GM12878 (cell line): ENCODE data around the gene RGS14. TPM values are rescaled to one million over a fixed set of nuclear protein-coding genes. Genes with fewer than 3 reads are reported as not detected.

Source experiments
- ATAC-seq: fragments of 200-7000 bp; cut with Tn5 transposase; 3 replicates; pipeline ENCODE4 v1.9.1; 2020; ENCODE audit warnings: mild to moderate bottlenecking, moderate library complexity
- BruUV-seq: library from RNA; stranded (reverse); fragments of 400-500 nt; replicated peaks from 2 replicates; lab custom pipeline; 2021; lab: Mats Ljungman, UMichigan
- CTCF ChIA-PET: fragments of 300-600 bp; sonication (Branson Sonifier 250); formaldehyde crosslinking; extraction: SDS; loops from one replicate; lab custom pipeline; 2021; ENCODE audit warnings: inconsistent platforms; lab: Yijun Ruan, JAX
- POLR2A ChIA-PET: fragments of 350-600 bp; formaldehyde crosslinking; extraction: SDS; loops from one replicate; lab custom pipeline; 2021; ENCODE audit warnings: inconsistent platforms; lab: Charles Lee
- RAD21 ChIA-PET: fragments of 300-600 bp; sonication (Branson Sonifier 250); formaldehyde crosslinking; loops from one replicate; lab custom pipeline; 2023; ENCODE audit warnings: antibody characterized with exemption; ENCODE audit not compliant: unreplicated experiment; lab: Charles Lee
- SMC1A ChIA-PET: fragments of 300-600 bp; sonication (Branson Sonifier 250); formaldehyde crosslinking; loops from one replicate; lab custom pipeline; 2023; ENCODE audit not compliant: unreplicated experiment, uncharacterized antibody; lab: Charles Lee
- DNase-seq: peaks from one replicate; pipeline ENCODE4 v3.0.0-alpha.2; 2011; ENCODE audit warnings: low read depth, low spot score
- FAIRE-seq: peaks from 3 replicates; lab custom pipeline; 2011; peaks lifted over from hg19 to GRCh38; lab: Jason Lieb, UNC
- H2AFZ ChIP-seq: 2 replicates; pipeline ENCODE4 v1.6.0; 2011; ENCODE audit warnings: low read depth, low read length, control low read depth; ENCODE audit not compliant: control insufficient read depth
- H3K27ac ChIP-seq: 2 replicates; pipeline ENCODE4 v1.5.1; 2011; ENCODE audit warnings: control low read depth; ENCODE audit not compliant: control insufficient read depth, insufficient read depth
- H3K27me3 ChIP-seq, 2 experiments: replicated peaks in 1 of 2; 2 replicates each; pipeline versions ENCODE4 v1.6.0 to v1.6.1; 2011; ENCODE audit warnings: low read length in 1 of 2; ENCODE audit not compliant: control insufficient read depth in 2 of 2, insufficient read depth in 2 of 2
- H3K36me3 ChIP-seq, 2 experiments: 2 replicates each; pipeline ENCODE4 v1.5.1; 2011; ENCODE audit warnings: low read length in 1 of 2; ENCODE audit not compliant: control insufficient read depth in 2 of 2, insufficient read depth in 2 of 2
- H3K4me1 ChIP-seq: 2 replicates; pipeline ENCODE4 v1.6.1; 2011; ENCODE audit warnings: mild to moderate bottlenecking, low read length, moderate library complexity, mixed read lengths; ENCODE audit not compliant: control insufficient read depth, insufficient read depth
- H3K4me2 ChIP-seq: 2 replicates; pipeline ENCODE4 v1.6.0; 2011; ENCODE audit warnings: control low read depth; ENCODE audit not compliant: control insufficient read depth, insufficient read depth
- H3K4me3 ChIP-seq: fragments of 200-600 bp; sonication (generic); 2 replicates; pipeline ENCODE4 v1.5.1; 2016
- H3K79me2 ChIP-seq: 2 replicates; pipeline ENCODE4 v1.6.0; 2011; ENCODE audit warnings: low read length; ENCODE audit not compliant: control insufficient read depth, insufficient read depth
- H3K9ac ChIP-seq: 2 replicates; pipeline ENCODE4 v1.8.0; 2011; ENCODE audit warnings: low read length, control low read depth, mixed read lengths; ENCODE audit not compliant: control insufficient read depth, insufficient read depth
- H3K9me3 ChIP-seq: replicated peaks from 3 replicates; pipeline ENCODE4 v1.5.1; 2011; ENCODE audit warnings: mild to moderate bottlenecking, low read length; ENCODE audit not compliant: control insufficient read depth, insufficient read depth
- H4K20me1 ChIP-seq: 2 replicates; pipeline ENCODE4 v1.6.0; 2011; ENCODE audit not compliant: control insufficient read depth, insufficient read depth
- CBX5 ChIP-seq: sonication (generic); IDR thresholded peaks from 2 replicates; pipeline ENCODE4 v1.6.1; 2016; ENCODE audit warnings: low read depth, moderate library complexity, mild to moderate bottlenecking, inconsistent platforms
- CREB1 ChIP-seq: IDR thresholded peaks from 2 replicates; pipeline ENCODE4 v1.6.1; 2012; ENCODE audit warnings: low read depth, mild to moderate bottlenecking, inconsistent platforms
- CTCF ChIP-seq, 3 experiments: IDR thresholded peaks in 2 of 3; conservative IDR thresholded peaks in 1 of 3; 2 replicates each; pipeline ENCODE4 v1.5.1; 2011; ENCODE audit warnings: low read depth in 3 of 3, low read length in 3 of 3, mild to moderate bottlenecking in 3 of 3, control low read depth in 2 of 3, moderate library complexity in 2 of 3, inconsistent platforms in 1 of 3, mixed read lengths in 1 of 3; ENCODE audit not compliant: control insufficient read depth in 2 of 3, insufficient read depth in 1 of 3; ENCODE audit errors: extremely low read depth in 1 of 3
- ETV6 ChIP-seq, 2 experiments: fragments of 450-650 bp in 1 of 2; IDR thresholded peaks in 1 of 2; conservative IDR thresholded peaks in 1 of 2; 2 replicates each; pipeline ENCODE4 v1.6.1; 2014; ENCODE audit warnings: antibody characterized with exemption in 1 of 2, borderline replicate concordance in 1 of 2, low read depth in 1 of 2, mild to moderate bottlenecking in 1 of 2, moderate library complexity in 1 of 2
- EZH2 ChIP-seq: IDR thresholded peaks from 2 replicates; pipeline ENCODE4 v1.6.1; 2012; ENCODE audit warnings: low read depth, mild to moderate bottlenecking, control low read depth, inconsistent platforms, low read length, borderline replicate concordance; ENCODE audit not compliant: control insufficient read depth
- FOXK2 ChIP-seq: fragments of 450-650 bp; IDR thresholded peaks from 2 replicates; pipeline ENCODE4 v1.6.1; 2017; ENCODE audit warnings: mild to moderate bottlenecking, moderate library complexity
- HCFC1 ChIP-seq: fragments of 150-350 bp; IDR thresholded peaks from 2 replicates; pipeline ENCODE4 v1.6.1; 2014; ENCODE audit warnings: low read length
- HDGF ChIP-seq: fragments of 450-650 bp; IDR thresholded peaks from 2 replicates; pipeline ENCODE4 v1.6.1; 2016; ENCODE audit warnings: antibody characterized with exemption
- IKZF1 ChIP-seq: fragments of 450-650 bp; conservative IDR thresholded peaks from 2 replicates; pipeline ENCODE4 v1.6.1; 2017; ENCODE audit warnings: antibody characterized with exemption, mild to moderate bottlenecking
- IKZF2 ChIP-seq, 2 experiments: fragments of 450-650 bp; IDR thresholded peaks; 2 replicates each; pipeline ENCODE4 v1.6.1; 2017; ENCODE audit warnings: mild to moderate bottlenecking in 2 of 2, moderate library complexity in 2 of 2
- IRF4 ChIP-seq: IDR thresholded peaks from 2 replicates; pipeline ENCODE4 v1.6.1; 2011; ENCODE audit warnings: low read depth, low read length
- RAD21 ChIP-seq: IDR thresholded peaks from 2 replicates; pipeline ENCODE4 v1.6.1; 2011; ENCODE audit warnings: mild to moderate bottlenecking, low read depth, low read length, moderate library complexity; ENCODE audit not compliant: insufficient read depth
- SIN3A ChIP-seq: IDR thresholded peaks from 2 replicates; pipeline ENCODE4 v1.6.1; 2012; ENCODE audit warnings: low read depth, low read length, improper control_type of control experiment
- SIX5 ChIP-seq: IDR thresholded peaks from 2 replicates; pipeline ENCODE4 v1.6.1; 2011; ENCODE audit warnings: mild to moderate bottlenecking, low read depth, low read length, moderate library complexity; ENCODE audit not compliant: severe bottlenecking
- SMAD5 ChIP-seq: IDR thresholded peaks from 2 replicates; pipeline ENCODE4 v1.6.1; 2016; ENCODE audit warnings: antibody characterized with exemption, low read depth
- SMC3 ChIP-seq: IDR thresholded peaks from 2 replicates; pipeline ENCODE4 v1.6.1; 2011; ENCODE audit warnings: low read length, improper control_type of control experiment, borderline replicate concordance
- SPI1 ChIP-seq: IDR thresholded peaks from 2 replicates; pipeline ENCODE4 v1.6.1; 2011; ENCODE audit warnings: low read depth, mild to moderate bottlenecking, low read length, moderate library complexity, borderline replicate concordance; ENCODE audit not compliant: insufficient read depth
- SREBF1 ChIP-seq: IDR thresholded peaks from 2 replicates; pipeline ENCODE4 v1.6.1; 2012; ENCODE audit warnings: mild to moderate bottlenecking, low read length
- YY1 ChIP-seq: IDR thresholded peaks from 2 replicates; pipeline ENCODE4 v1.6.1; 2011; ENCODE audit warnings: low read depth, mild to moderate bottlenecking, low read length
- ZNF207 ChIP-seq: fragments of 450-650 bp; IDR thresholded peaks from 2 replicates; pipeline ENCODE4 v1.6.1; 2014; ENCODE audit warnings: antibody characterized with exemption, mild to moderate bottlenecking, borderline replicate concordance
- ZNF217 ChIP-seq: fragments of 450-650 bp; IDR thresholded peaks from 2 replicates; pipeline ENCODE4 v1.6.1; 2017; ENCODE audit warnings: antibody characterized with exemption, mild to moderate bottlenecking
- ZSCAN29 ChIP-seq: fragments of 450-650 bp; IDR thresholded peaks from 2 replicates; pipeline ENCODE4 v1.6.1; 2017; ENCODE audit warnings: mild to moderate bottlenecking, moderate library complexity
- WGBS: methylation state at CpG from one replicate; pipeline ENCODE4 v1.1.6; 2016; ENCODE audit warnings: low lambda C conversion rate; ENCODE audit not compliant: insufficient replicate concordance, insufficient coverage; ENCODE audit errors: missing lambda C conversion rate; 5-methylcytosine and 5-hydroxymethylcytosine counted together
- in situ Hi-C: fragments of 300-500 bp; cut with MboI; formaldehyde crosslinking; loops from 9 replicates; pipeline ENCODE4 v1.14.3; 2018; ENCODE audit warnings: mixed read lengths
- intact Hi-C: fragments of 100-400 bp; cut with micrococcal nuclease; formaldehyde crosslinking; loops from one replicate; pipeline ENCODE4 v1.14.2; 2022; ENCODE audit not compliant: unreplicated experiment
- polyA plus RNA-seq, 11 experiments: library from polyadenylated mRNA; depleted of rRNA in 4 of 11; unstranded in 6 of 11; stranded (reverse) in 5 of 11; fragments of >200 nt; fragmentation: Nextera tagmentation in 4 of 11; fragmentation: Illumina TruSeq in 1 of 11; extraction: Ambion mirVana in 4 of 11; extraction: Trizol in 1 of 11; gene quantifications; 1 replicate in 1 of 11; 2 replicates in 10 of 11; pipeline versions ENCODE4 v1.2.1 to v1.2.3, GENCODE V29; 2011 to 2016; ENCODE audit warnings: inconsistent platforms in 2 of 11, missing spikeins in 2 of 11, low read depth in 1 of 11
- total RNA-seq, 4 experiments: library from RNA; depleted of rRNA in 3 of 4; stranded (reverse); fragments of >200 nt in 3 of 4; fragmentation: Illumina TruSeq in 1 of 4; extraction: Trizol in 1 of 4; gene quantifications; 2 replicates each; pipeline versions ENCODE4 v1.2.1 to v1.2.3, GENCODE V29; 2013 to 2021

RGS14 gene
- total and polyA plus RNA-seq, 10 of the 15 experiments (the other 5 are each of a cell fraction or from before 2014, with no cell fraction given) = 0.19 to 88.7 (median 54.8) TPM

- Histone ChIP-seq H3K36me3 (peaks cover 14 to 17% of the 10 kb centered on the region in 2 experiments), H3K9me3 (no peaks in the 10 kb centered on the region), H3K9ac (no peak overlapping the region), H2AFZ (no peak overlapping the region), H3K4me1 (peaks cover 43% of the 10 kb centered on the region), H3K79me2 (peaks cover 11% of the 10 kb centered on the region), H3K27me3 (no peaks in the 10 kb centered on the region), H4K20me1 (no peaks in the 10 kb centered on the region), H3K4me2 (peak overlapping the region; percentile 46), H3K4me3 (no peak overlapping the region), H3K27ac (peak overlapping the region; percentile 62)
- DNase-seq (no peak), ATAC-seq (peak; percentile 52), FAIRE-seq (peak; percentile 27)
- CTCF ChIA-PET = interaction anchor here (0.6 to 6.0 kb wide), 25 partner anchors 8 to 255 kb away, joined by 3 to 88 read pairs (median 5); partner anchors contain the start of genes GRK6, LMAN2, MXD3 and RGS14
- no TSS peak for BruUV-seq
- RAD21 ChIA-PET = interaction anchor here (0.6 to 3.0 kb wide), 9 partner anchors 10 to 84 kb away, joined by 3 to 46 read pairs (median 4); partner anchors contain the start of gene LMAN2
- POLR2A ChIA-PET = interaction anchor here (0.5 to 2.7 kb wide), 9 partner anchors 9 to 133 kb away, joined by 3 to 11 read pairs (median 4); partner anchors contain the start of gene RGS14
- intact Hi-C loops = no loop called here
- in situ Hi-C loops = no loop called here
- SMC1A ChIA-PET = interaction anchor here (0.7 to 2.6 kb wide), 10 partner anchors 8 to 255 kb away, joined by 3 to 25 read pairs (median 6); partner anchors contain the start of genes LMAN2 and RGS14
- WGBS = 79% methylated on average over 5 of the region's 5 CpGs
- TF ChIP-seq SPI1 (no peak), ZSCAN29 (no peak), HCFC1 (no peak), ZNF217 (no peak), ZNF207 (no peak), CTCF (IDR thresholded peaks at IDR 0.05 in 2 of 3, conservative IDR thresholded peaks at IDR 0.05 in 1 of 3; ENCODE audit: control insufficient read depth in 2 of 3, extremely low read depth in 1 of 3, insufficient read depth in 1 of 3, low read depth in 3 of 3, low read length in 3 of 3) (peak; percentile 55 to 89 (median 80)), IKZF1 (no peak; the same call in 1 of the 2 replicates), ETV6 (conservative IDR thresholded peaks at IDR 0.05 in 1 of 2, IDR thresholded peaks at IDR 0.05 in 1 of 2; ENCODE audit: borderline replicate concordance in 1 of 2, low read depth in 1 of 2) (no peak), FOXK2 (no peak), CREB1 (no peak), SMAD5 (no peak), CBX5 (no peak), IKZF2 (IDR thresholded peaks at IDR 0.05) (peak in 1 of 2 experiments; percentile 63; a peak in 2 of 4 replicates), YY1 (peak; percentile 31; the same call in 1 of the 2 replicates), SMC3 (peak; percentile 4; the same call in 1 of the 2 replicates), SREBF1 (no peak), RAD21 (peak; percentile 54), SIN3A (no peak), IRF4 (no peak), HDGF (no peak), EZH2 (no peak), SIX5 (no peak)
Measured at GRCh38 chr5:177368869-177369644, 11.3 kb downstream of the RGS14 start.
